ENCODE results near the gene KIF24. TPM values are rescaled to one million over a fixed set of nuclear protein-coding genes. Genes with fewer than 3 reads are reported as not detected.
"Not testable (repeated sequence)": the region's sequence is repeated elsewhere in the genome, so short reads cannot be mapped to it uniquely, and the experiment has no call there.

KIF24 gene
- total RNA-seq, 6 experiments from 2014 or later, result 0.14 to 0.74 (median 0.24) TPM

DNA sequence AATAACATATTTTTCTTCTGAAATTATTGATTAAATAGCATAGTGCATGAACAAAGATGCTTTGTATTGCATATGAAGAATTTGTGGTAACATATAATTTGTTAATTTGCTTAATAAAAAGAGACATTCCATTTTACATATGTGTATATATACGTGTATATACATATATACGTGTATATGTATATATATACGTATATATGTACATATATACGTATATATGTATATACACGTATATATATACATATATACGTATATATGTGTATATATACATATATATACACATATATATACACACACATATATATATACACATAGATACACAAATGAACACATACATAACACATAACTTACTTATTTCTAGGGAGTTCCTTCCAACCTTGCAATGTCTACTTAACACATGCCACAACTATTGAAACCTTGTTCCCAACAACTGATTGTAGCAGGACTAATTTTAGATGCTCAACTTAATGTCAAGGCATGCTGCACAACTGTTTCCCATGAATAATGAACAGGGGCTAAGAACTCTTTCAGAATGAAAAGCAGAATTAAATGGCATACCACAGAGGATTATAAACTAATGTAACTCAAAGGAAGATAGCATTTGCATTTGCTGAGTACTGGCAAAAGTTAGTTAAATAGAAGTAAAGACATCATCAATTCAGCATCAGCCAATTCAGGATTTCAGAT lies 17.4 kb downstream of the KIF24 start:
- Histone ChIP-seq H3K4me1 (no peaks in the 10 kb centered on the region), H3K4me3 (no peak overlapping the region), H3K9me3 (no peaks in the 10 kb centered on the region), H3K27ac (no peak overlapping the region), H3K27me3 (no peaks in the 10 kb centered on the region), H3K36me3 (no peaks in the 10 kb centered on the region)
- ATAC-seq (no peak), DNase-seq (no peak)
- intact Hi-C loops (cut with DNase I), result no loop called here
- TF ChIP-seq POLR2A (IDR thresholded peaks at IDR 0.05), result no peak
- TF ChIP-seq, protein P1, sequence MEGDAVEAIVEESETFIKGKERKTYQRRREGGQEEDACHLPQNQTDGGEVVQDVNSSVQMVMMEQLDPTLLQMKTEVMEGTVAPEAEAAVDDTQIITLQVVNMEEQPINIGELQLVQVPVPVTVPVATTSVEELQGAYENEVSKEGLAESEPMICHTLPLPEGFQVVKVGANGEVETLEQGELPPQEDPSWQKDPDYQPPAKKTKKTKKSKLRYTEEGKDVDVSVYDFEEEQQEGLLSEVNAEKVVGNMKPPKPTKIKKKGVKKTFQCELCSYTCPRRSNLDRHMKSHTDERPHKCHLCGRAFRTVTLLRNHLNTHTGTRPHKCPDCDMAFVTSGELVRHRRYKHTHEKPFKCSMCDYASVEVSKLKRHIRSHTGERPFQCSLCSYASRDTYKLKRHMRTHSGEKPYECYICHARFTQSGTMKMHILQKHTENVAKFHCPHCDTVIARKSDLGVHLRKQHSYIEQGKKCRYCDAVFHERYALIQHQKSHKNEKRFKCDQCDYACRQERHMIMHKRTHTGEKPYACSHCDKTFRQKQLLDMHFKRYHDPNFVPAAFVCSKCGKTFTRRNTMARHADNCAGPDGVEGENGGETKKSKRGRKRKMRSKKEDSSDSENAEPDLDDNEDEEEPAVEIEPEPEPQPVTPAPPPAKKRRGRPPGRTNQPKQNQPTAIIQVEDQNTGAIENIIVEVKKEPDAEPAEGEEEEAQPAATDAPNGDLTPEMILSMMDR (IDR thresholded peaks at IDR 0.05), result no peak
- WGBS (ENCODE audit: insufficient coverage, low coverage, low lambda C conversion rate, missing lambda C conversion rate), result 93% methylated on average over 6 of the region's 6 CpGs

DNA sequence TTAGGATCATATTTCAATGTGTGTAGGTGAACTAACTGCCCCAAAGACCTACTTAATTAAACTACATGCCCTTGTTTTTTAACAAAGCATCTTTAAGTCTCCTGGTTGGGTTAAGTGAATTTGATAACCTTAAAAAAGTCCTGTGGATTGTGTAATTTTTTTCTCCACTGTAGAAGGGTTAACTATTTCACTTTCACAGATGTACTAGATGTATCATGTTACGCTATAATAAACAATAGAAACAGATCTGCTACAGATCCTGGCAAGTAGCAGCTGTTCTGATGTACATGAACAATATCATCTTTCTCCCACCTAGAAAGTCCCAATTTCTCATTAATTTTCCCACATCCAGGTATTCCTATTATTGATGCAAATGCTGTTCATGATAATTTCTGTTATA lies 18.9 kb downstream of the KIF24 start:
- 100% methylated on average over 1 of the region's 1 CpG for WGBS (ENCODE audit: insufficient coverage, low coverage, low lambda C conversion rate, missing lambda C conversion rate)
- DNase-seq, result no peak
- TF ChIP-seq, protein P1 (IDR thresholded peaks at IDR 0.05), result no peak
- no peak for TF ChIP-seq POLR2A (IDR thresholded peaks at IDR 0.05)

DNA sequence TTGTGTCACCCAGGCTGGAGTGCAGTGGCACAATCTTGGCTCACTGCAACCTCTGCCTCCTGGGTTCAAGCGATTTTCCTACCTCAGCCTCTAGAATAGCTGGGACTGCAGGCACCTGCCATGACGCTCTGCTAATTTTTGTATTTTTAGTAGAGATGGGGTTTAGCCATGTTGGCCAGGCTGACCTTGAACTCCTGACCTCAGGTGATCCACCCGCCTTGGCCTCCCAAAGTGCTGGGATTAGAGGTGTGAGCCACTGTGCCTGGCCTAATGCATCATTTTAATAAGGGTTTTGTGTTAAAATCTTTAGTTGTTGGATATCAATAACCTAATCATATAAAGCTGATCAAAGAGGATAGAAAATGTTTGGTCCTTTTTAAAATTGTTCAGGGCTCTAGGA lies 20.8 kb downstream of the KIF24 start:
- not testable (repeated sequence) for H3K36me3 ChIP-seq, ATAC-seq

More for the DNA sequence above, 18.9 kb downstream of the KIF24 start:
- H3K9me3 ChIP-seq, result no peaks in the 10 kb centered on the region
- intact Hi-C loops (cut with DNase I), result no loop called here
- no peak for ATAC-seq
- H3K4me3 ChIP-seq, result no peak overlapping the region
- no peaks in the 10 kb centered on the region for H3K27me3 ChIP-seq
- H3K4me1 ChIP-seq, result no peaks in the 10 kb centered on the region
- H3K27ac ChIP-seq, result no peak overlapping the region
- H3K36me3 ChIP-seq, result no peaks in the 10 kb centered on the region

DNA sequence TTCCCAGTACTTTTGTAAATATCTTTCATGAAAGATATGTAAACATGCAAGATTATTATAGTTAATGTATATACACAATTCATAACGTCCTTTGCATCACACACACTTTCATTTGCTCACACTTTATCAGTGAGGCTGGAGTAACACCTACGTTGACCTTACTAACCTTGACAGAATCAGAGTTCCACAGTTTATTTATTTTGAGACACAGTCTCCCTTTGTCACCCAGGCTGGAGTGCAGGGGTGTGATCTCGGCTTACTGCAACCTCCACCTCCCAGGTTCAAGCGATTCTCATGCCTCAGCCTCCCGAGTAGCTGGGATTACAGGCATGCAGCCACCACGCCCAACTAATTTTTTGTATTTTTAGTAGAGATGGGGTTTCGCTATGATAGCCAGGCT lies 28.0 kb downstream of the KIF24 start:
- H3K4me1 ChIP-seq; DNase-seq; H3K9me3 ChIP-seq; intact Hi-C loops (cut with DNase I); H3K27me3 ChIP-seq; H3K27ac ChIP-seq; H3K36me3 ChIP-seq; ATAC-seq; H3K4me3 ChIP-seq: not testable (repeated sequence)
- 74% methylated on average over 6 of the region's 7 CpGs for WGBS (ENCODE audit: insufficient coverage, low coverage, low lambda C conversion rate, missing lambda C conversion rate)

More for the DNA sequence above, 20.8 kb downstream of the KIF24 start:
- H3K4me3 ChIP-seq; H3K9me3 ChIP-seq; H3K4me1 ChIP-seq; DNase-seq; H3K27me3 ChIP-seq; H3K27ac ChIP-seq; intact Hi-C loops (cut with DNase I): not testable (repeated sequence)
- WGBS (ENCODE audit: insufficient coverage, low coverage, low lambda C conversion rate, missing lambda C conversion rate), result 100% methylated on average over 1 of the region's 3 CpGs

DNA sequence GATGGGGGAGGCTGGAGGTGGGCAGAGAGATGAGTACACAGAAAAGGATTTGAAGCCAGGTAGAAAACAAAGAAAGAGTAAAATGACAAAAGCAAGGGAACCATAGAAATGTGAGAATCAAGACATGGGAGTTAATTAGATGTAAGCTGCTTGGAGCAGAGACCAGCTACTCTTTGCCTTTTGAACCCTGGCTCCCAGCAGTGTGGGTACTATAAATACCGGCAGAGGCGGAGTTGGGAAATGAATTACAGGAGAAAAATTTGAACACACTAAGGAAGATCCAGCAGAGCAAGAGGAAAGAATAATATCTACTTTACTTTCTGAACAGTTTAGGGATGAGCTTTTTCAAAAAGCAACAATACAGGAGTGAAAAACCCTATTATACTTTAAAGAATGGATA lies 36.5 kb downstream of the KIF24 start:
- no peak overlapping the region for H3K27ac ChIP-seq
- no peak for ATAC-seq
- H3K36me3 ChIP-seq, result no peaks in the 10 kb centered on the region
- H3K4me3 ChIP-seq, result no peak overlapping the region
- intact Hi-C loops (cut with DNase I), result no loop called here
- no peaks in the 10 kb centered on the region for H3K9me3 ChIP-seq
- no peaks in the 10 kb centered on the region for H3K4me1 ChIP-seq
- TF ChIP-seq, protein P1 (IDR thresholded peaks at IDR 0.05), result no peak
- TF ChIP-seq POLR2A (IDR thresholded peaks at IDR 0.05), result no peak
- H3K27me3 ChIP-seq, result no peaks in the 10 kb centered on the region
- DNase-seq, result no peak
- WGBS (ENCODE audit: insufficient coverage, low coverage, low lambda C conversion rate, missing lambda C conversion rate), result 17% methylated on average over 2 of the region's 2 CpGs
